Stomach (tissue), 9 donors: Measurements from ENCODE around the gene TMEM106B. TPM values are rescaled to one million over a fixed set of nuclear protein-coding genes. Genes with fewer than 3 reads are reported as not detected.

Experiments used
- DNase-seq, 2 donors: peaks; one replicate each; pipeline versions ENCODE4 v3.0.0 to v3.0.0-alpha.2; 2013 to 2019
- H3K27ac ChIP-seq, 5 donors: fragments of 200-600 bp in 4 of 5; sonication (generic) in 4 of 5; one replicate each; pipeline ENCODE4 v1.5.1; 2013 to 2019; ENCODE audit warnings: mild to moderate bottlenecking in 1 of 5, moderate library complexity in 1 of 5
- H3K27me3 ChIP-seq, 3 donors: fragments of 200-600 bp; sonication (generic); one replicate each; pipeline ENCODE4 v1.5.1; 2017 to 2019; ENCODE audit warnings: mixed run types in 1 of 3
- H3K36me3 ChIP-seq, 4 donors: fragments of 200-600 bp; sonication (generic); 1 replicate in 3 of 4; 2 replicates in 1 of 4; pipeline ENCODE4 v1.5.1; 2016 to 2019
- H3K4me1 ChIP-seq, 4 donors: fragments of 200-600 bp; sonication (generic); one replicate each; pipeline ENCODE4 v1.5.1; 2016 to 2019
- H3K4me3 ChIP-seq, 4 donors: fragments of 200-600 bp; sonication (generic) in 3 of 4; one replicate each; pipeline ENCODE4 v1.5.1; 2016 to 2019; ENCODE audit warnings: mild to moderate bottlenecking in 1 of 4
- H3K9me3 ChIP-seq, 4 donors: fragments of 200-600 bp; sonication (generic); one replicate each; pipeline ENCODE4 v1.5.1; 2016 to 2019
- EP300 ChIP-seq: sonication (generic); formaldehyde crosslinking; IDR thresholded peaks from one replicate; pipeline ENCODE4 v1.6.1; 2017; ENCODE audit warnings: antibody characterized with exemption
- POLR2A ChIP-seq, 4 donors: fragments of 450-650 bp; IDR thresholded peaks; one replicate each; pipeline ENCODE4 v1.6.1; 2016; ENCODE audit warnings: antibody characterized with exemption in 4 of 4, control low read depth in 2 of 4, mild to moderate bottlenecking in 1 of 4, moderate library complexity in 1 of 4
- POLR2AphosphoS5 ChIP-seq, 3 donors: sonication (generic); formaldehyde crosslinking; IDR thresholded peaks; one replicate each; pipeline ENCODE4 v1.6.1; 2016; ENCODE audit warnings: antibody characterized with exemption in 3 of 3
- WGBS, 5 donors: extraction: QIAGEN DNeasy Blood & Tissue Kit in 3 of 5; methylation state at CpG; one replicate each; pipeline versions ENCODE4 v1.1.5 to v1.1.7; 2013 to 2018; 5-methylcytosine and 5-hydroxymethylcytosine counted together
- intact Hi-C: fragments of 100-400 bp; cut with DNase I; formaldehyde crosslinking; loops from one replicate; pipeline ENCODE4 v1.15.1; 2023; ENCODE audit warnings: low total_unique reads
- polyA plus RNA-seq, 3 donors: library from polyadenylated mRNA; stranded (reverse); fragments of 200-250 nt; gene quantifications; one replicate each; pipeline ENCODE4 v1.2.3, GENCODE V29; 2013
- total RNA-seq, 5 donors: library from RNA; depleted of rRNA; stranded (reverse); fragments of >200 nt; gene quantifications; one replicate each; pipeline versions ENCODE4 v1.1.0 to v1.2.3, GENCODE V29; 2014 to 2016
- TF ChIP-seq, protein P1 (sequence below), 7 experiments: fragments of 450-650 bp in 4 of 7; fragments of 200-600 bp in 3 of 7; sonication (generic) in 3 of 7; IDR thresholded peaks; one replicate each; pipeline ENCODE4 v1.5.1; 2016 to 2019; ENCODE audit warnings: antibody characterized with exemption in 7 of 7, control low read depth in 2 of 7, mild to moderate bottlenecking in 1 of 7
- donor health status: healthy with polysubstance abuse.
- donor health status: Bipolar disorder and iron deficiency.
- donor health status: healthy.

Gene TMEM106B
- total and polyA plus RNA-seq, 8 donors: 5.0 to 85.5 (median 18.4) TPM

GRCh38 chr7:12231097-12231496 lies 20.0 kb downstream of the TMEM106B start:
- WGBS, 5 donors: 60 to 83% (median 76%) methylated on average over 2 of the region's 2 CpGs
- TF ChIP-seq, protein P1, sequence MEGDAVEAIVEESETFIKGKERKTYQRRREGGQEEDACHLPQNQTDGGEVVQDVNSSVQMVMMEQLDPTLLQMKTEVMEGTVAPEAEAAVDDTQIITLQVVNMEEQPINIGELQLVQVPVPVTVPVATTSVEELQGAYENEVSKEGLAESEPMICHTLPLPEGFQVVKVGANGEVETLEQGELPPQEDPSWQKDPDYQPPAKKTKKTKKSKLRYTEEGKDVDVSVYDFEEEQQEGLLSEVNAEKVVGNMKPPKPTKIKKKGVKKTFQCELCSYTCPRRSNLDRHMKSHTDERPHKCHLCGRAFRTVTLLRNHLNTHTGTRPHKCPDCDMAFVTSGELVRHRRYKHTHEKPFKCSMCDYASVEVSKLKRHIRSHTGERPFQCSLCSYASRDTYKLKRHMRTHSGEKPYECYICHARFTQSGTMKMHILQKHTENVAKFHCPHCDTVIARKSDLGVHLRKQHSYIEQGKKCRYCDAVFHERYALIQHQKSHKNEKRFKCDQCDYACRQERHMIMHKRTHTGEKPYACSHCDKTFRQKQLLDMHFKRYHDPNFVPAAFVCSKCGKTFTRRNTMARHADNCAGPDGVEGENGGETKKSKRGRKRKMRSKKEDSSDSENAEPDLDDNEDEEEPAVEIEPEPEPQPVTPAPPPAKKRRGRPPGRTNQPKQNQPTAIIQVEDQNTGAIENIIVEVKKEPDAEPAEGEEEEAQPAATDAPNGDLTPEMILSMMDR (IDR thresholded peaks at IDR 0.05): no peak
- no peak for TF ChIP-seq POLR2A (IDR thresholded peaks at IDR 0.05)
- no peak for TF ChIP-seq POLR2AphosphoS5 (IDR thresholded peaks at IDR 0.05)
- no peak for TF ChIP-seq EP300

DNA sequence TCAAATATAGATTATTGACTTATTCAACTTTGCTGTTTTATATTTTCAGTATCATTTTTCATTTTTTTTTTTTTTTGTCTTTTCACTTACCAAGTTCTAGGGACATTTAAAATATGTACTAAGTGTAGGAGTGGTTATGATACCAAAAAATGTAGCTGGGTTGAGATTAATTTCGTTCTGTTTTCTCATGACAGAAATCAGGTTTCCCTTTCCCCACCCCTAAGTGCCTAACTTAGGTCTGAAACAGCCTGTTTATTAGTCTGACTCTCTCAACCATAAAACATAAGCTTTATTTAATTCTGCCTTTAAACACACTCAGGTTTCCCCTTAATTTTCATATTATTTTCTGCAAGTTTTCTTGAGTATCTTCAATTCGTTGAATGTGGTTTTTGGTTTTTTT lies 22.1 kb downstream of the TMEM106B start:
- no peak overlapping the region for H3K27ac ChIP-seq
- H3K36me3 ChIP-seq: peaks cover 5 to 49% (median 45%) of the 10 kb centered on the region in 4 donors
- WGBS, 5 donors: 86 to 95% (median 88%) methylated on average over 2 of the region's 2 CpGs
- no peak overlapping the region for H3K4me3 ChIP-seq
- H3K27me3 ChIP-seq: no peaks in the 10 kb centered on the region
- no peak for DNase-seq
- intact Hi-C loops: no loop called here
- no peaks in the 10 kb centered on the region for H3K9me3 ChIP-seq
- TF ChIP-seq, protein P1 (IDR thresholded peaks at IDR 0.05): no peak
- no peaks in the 10 kb centered on the region for H3K4me1 ChIP-seq

More at GRCh38 chr7:12231097-12231496, 20.0 kb downstream of the TMEM106B start:
- Histone ChIP-seq H3K9me3 (no peaks in the 10 kb centered on the region), H3K36me3 (peaks cover 5 to 49% (median 39%) of the 10 kb centered on the region in 4 donors), H3K27me3 (no peaks in the 10 kb centered on the region), H3K27ac (no peak overlapping the region), H3K4me1 (peaks cover 0 to 11% (median 2%) of the 10 kb centered on the region in 4 donors), H3K4me3 (no peak overlapping the region)
- intact Hi-C loops: no loop called here
- DNase-seq: no peak

DNA sequence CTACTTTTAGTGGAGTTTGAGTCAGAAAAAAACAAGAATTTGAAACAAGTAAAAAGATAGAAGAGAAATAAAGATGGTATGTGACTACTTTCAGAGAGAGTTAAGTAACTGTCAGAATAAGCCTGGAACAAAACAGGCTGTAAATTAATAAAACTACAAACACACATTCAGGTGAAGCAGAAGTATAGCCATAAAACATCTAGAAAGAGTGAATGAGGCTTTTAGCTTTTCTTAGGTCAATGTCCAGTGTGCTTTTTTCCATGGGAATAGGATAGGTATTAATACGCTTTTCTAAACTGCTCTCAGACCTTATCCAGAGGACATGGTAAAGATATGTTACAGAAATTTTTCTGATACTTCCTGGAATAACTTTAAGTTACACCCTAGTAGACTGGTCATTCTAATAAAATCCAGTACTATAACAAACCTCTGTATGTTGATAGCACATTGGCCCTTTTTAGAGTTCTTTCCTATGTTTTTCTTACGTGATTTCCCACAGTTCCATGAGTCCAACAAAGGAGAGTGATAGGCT lies 23.3 kb downstream of the TMEM106B start:
- H3K4me3 ChIP-seq: no peak overlapping the region
- no peak for DNase-seq
- 75 to 91% (median 83%) methylated on average over 2 of the region's 2 CpGs for WGBS, 5 donors
- H3K36me3 ChIP-seq: peaks cover 5 to 55% (median 51%) of the 10 kb centered on the region in 4 donors
- no peaks in the 10 kb centered on the region for H3K27me3 ChIP-seq
- intact Hi-C loops: no loop called here
- H3K9me3 ChIP-seq: no peaks in the 10 kb centered on the region
- no peak overlapping the region for H3K27ac ChIP-seq
- TF ChIP-seq, protein P1 (IDR thresholded peaks at IDR 0.05): no peak
- TF ChIP-seq POLR2AphosphoS5 (IDR thresholded peaks at IDR 0.05): no peak
- TF ChIP-seq POLR2A (IDR thresholded peaks at IDR 0.05): no peak
- TF ChIP-seq EP300: no peak
- H3K4me1 ChIP-seq: peaks cover 0 to 5% (median under 1%) of the 10 kb centered on the region in 4 donors

GRCh38 chr7:12235970-12236369 lies 24.9 kb downstream of the TMEM106B start:
- TF ChIP-seq POLR2A (IDR thresholded peaks at IDR 0.05): no peak
- Histone ChIP-seq H3K4me1 (peaks cover 0 to 14% (median 6%) of the 10 kb centered on the region in 4 donors), H3K27ac (no peak overlapping the region), H3K9me3 (no peaks in the 10 kb centered on the region), H3K4me3 (no peak overlapping the region), H3K27me3 (no peaks in the 10 kb centered on the region), H3K36me3 (peaks cover 2 to 44% (median 40%) of the 10 kb centered on the region in 4 donors)
- 95 to 100% (median 97%) methylated on average over 1 of the region's 1 CpG for WGBS, 5 donors
- intact Hi-C loops: no loop called here
- DNase-seq: no peak

- no peak for DNase-seq
These were observed 25.9 kb downstream of the TMEM106B start for GRCh38 chr7:12237007-12237406.

More at GRCh38 chr7:12237007-12237406, 25.9 kb downstream of the TMEM106B start:
- Histone ChIP-seq H3K4me3 (no peak overlapping the region), H3K4me1 (peaks cover 0 to 14% (median 6%) of the 10 kb centered on the region in 4 donors), H3K36me3 (peaks cover 0 to 35% (median 32%) of the 10 kb centered on the region in 4 donors), H3K9me3 (no peaks in the 10 kb centered on the region), H3K27me3 (no peaks in the 10 kb centered on the region), H3K27ac (no peak overlapping the region)
- TF ChIP-seq POLR2AphosphoS5 (IDR thresholded peaks at IDR 0.05) (no peak), POLR2A (IDR thresholded peaks at IDR 0.05) (no peak), EP300 (no peak)
- TF ChIP-seq, protein P1 (IDR thresholded peaks at IDR 0.05): no peak
- intact Hi-C loops: no loop called here
- 53 to 100% (median 98%) methylated on average over 1 of the region's 1 CpG for WGBS, 5 donors
